Thymus (tissue), 11 donors: Measurements from ENCODE around the gene BHLHE23. TPM values are rescaled to one million over a fixed set of nuclear protein-coding genes. Genes with fewer than 3 reads are reported as not detected.
A peak's percentile ranks its signal among the peaks of the same experiment; 100 is the strongest.

Source experiments
- DNase-seq, 9 donors: peaks; one replicate each; pipeline ENCODE4 v3.0.0-alpha.2; 2013; ENCODE audit warnings: low spot score in 9 of 9, low read depth in 6 of 9, missing footprints in 1 of 9
- H3K27ac ChIP-seq, 2 donors: one replicate each; pipeline ENCODE4 v1.5.1; 2013; ENCODE audit warnings: control low read depth in 1 of 2, low read depth in 1 of 2, low read length in 1 of 2, mild to moderate bottlenecking in 1 of 2, moderate library complexity in 1 of 2
- H3K27me3 ChIP-seq, 2 donors: one replicate each; pipeline ENCODE4 v1.5.1; 2013; ENCODE audit warnings: low read length in 1 of 2; ENCODE audit not compliant: control insufficient read depth in 2 of 2, insufficient read depth in 1 of 2
- H3K36me3 ChIP-seq, 2 donors: one replicate each; pipeline ENCODE4 v1.5.1; 2013; ENCODE audit warnings: low read length in 1 of 2, mild to moderate bottlenecking in 1 of 2, moderate library complexity in 1 of 2; ENCODE audit not compliant: control insufficient read depth in 2 of 2, insufficient read depth in 2 of 2
- H3K4me1 ChIP-seq, 2 donors: one replicate each; pipeline ENCODE4 v1.5.1; 2013; ENCODE audit warnings: low read length in 2 of 2; ENCODE audit not compliant: control insufficient read depth in 2 of 2, insufficient read depth in 2 of 2
- H3K4me3 ChIP-seq, 2 donors: one replicate each; pipeline ENCODE4 v1.5.1; 2013; ENCODE audit warnings: low read length in 2 of 2, control low read depth in 1 of 2, mild to moderate bottlenecking in 1 of 2
- H3K9me3 ChIP-seq, 2 donors: one replicate each; pipeline ENCODE4 v1.5.1; 2013; ENCODE audit warnings: low read length in 1 of 2, mild to moderate bottlenecking in 1 of 2; ENCODE audit not compliant: control insufficient read depth in 2 of 2, insufficient read depth in 1 of 2
- WGBS: extraction: QIAGEN DNeasy Blood & Tissue Kit; methylation state at CpG from one replicate; pipeline ENCODE4 v1.1.7; 2013; 5-methylcytosine and 5-hydroxymethylcytosine counted together
- polyA plus RNA-seq: library from polyadenylated mRNA; stranded (reverse); fragments of 200-250 nt; gene quantifications from one replicate; pipeline ENCODE4 v1.2.3, GENCODE V29; 2013
- total RNA-seq: library from RNA; stranded (reverse); fragments of 120-200 nt; gene quantifications from one replicate; pipeline ENCODE4 v1.2.4, GENCODE V29; 2013
- donor health status: healthy.

The BHLHE23 gene
- total and polyA plus RNA-seq, 2 donors, result 0.37 to 0.42 TPM

DNA sequence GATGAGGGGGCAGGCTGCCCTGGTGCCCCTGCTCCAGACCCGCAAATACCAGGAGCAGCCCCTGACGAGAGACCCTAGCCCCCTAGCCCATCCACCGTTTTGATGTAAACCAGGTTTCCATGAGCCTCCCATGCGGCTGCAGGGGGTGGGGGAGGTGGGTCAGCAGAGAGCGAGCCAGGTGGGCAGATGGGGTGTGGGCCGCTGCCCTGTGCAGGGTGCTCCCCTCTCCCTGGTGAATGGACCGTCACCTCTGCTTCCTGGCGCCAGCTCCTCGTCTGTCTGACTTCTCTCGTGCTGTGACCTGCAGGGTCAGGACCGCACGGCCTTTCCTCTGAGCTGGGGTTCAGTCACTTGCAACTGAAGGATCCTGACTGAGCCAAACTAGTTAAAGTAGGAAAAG lies 15.7 kb upstream of the BHLHE23 start:
- H3K4me1 ChIP-seq, result peaks cover 15 to 35% of the 10 kb centered on the region in 2 donors
- H3K4me3 ChIP-seq, result no peak overlapping the region
- peaks cover 0 to 6% of the 10 kb centered on the region in 2 donors for H3K36me3 ChIP-seq
- no peak for DNase-seq
- H3K27me3 ChIP-seq, result peaks cover 0 to 49% of the 10 kb centered on the region in 2 donors
- peaks cover 0 to 17% of the 10 kb centered on the region in 2 donors for H3K9me3 ChIP-seq
- 84% methylated on average over 12 of the region's 12 CpGs for WGBS
- H3K27ac ChIP-seq, result no peak overlapping the region

DNA sequence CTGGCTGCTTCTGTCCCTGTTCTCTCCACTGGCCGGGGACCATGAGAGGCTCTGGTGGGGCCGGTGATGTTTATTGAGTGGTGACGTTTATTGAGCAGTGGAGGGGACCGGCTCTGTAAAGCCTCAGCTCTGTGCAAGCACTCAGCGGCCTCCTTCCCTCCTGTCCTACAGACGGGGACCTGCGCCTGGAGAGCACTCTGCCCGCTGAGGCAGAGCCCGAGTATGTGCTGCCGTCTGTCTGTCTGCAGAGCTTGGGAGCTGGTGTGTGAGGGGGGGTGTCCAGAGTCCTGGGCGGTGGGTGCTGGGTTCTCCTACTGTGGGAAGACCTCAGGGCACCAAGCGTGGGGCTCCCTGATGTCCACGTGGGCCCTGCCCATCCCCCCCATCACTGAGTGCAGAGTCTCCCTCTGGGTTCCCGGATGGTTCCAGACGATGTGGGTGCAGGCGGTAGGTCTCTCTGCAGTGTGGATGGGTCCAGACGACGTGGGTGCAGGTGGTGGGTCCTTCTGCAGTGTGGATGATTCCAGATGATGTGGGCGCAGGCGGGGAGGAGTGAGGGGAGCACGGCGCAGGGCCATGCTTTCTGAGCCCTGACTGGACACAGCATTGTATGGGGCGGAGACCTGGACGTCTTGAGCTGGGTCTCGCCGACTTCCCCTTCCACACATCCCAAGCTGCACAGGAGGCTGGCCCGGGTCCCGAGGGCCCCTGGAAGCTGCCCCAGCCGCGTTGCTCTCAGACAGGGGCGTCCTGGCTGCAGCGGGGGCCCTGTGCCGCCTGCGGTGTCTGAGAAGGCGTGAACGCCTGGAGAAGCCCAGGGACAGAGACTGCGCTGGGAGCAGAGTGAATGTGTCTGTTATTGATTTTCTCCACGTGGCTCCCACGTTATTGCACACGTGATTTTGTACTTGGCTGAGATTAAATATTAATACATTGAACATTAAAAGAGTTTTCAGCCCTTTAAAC lies 14.9 kb upstream of the BHLHE23 start:
- H3K4me3 ChIP-seq, result no peak overlapping the region
- WGBS, result 91% methylated on average over 40 of the region's 40 CpGs

DNA sequence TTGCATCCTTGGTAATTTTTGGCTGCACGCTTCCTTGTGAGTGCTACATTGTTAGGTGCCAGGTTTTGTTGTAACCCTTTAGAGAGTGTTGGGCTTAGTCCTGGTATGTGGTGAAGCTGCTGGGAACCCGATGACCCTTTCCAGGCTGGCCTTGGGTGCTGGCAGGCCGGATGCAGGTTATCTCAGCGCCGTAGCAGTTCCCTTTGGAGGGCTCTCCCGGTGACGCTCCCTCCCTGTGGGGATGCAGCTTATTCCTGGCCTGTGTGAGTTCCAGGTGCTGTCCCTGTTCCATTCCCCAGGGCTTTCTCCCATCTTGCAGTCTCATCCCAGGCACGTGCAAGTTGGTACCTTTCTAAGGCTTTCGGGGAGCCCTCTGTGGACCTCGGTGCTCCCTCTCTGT lies 13.9 kb upstream of the BHLHE23 start:
- no peak for DNase-seq
- 93% methylated on average over 10 of the region's 10 CpGs for WGBS
- no peak overlapping the region for H3K27ac ChIP-seq
- peaks cover 0 to 8% of the 10 kb centered on the region in 2 donors for H3K36me3 ChIP-seq
- H3K4me1 ChIP-seq, result peaks cover 7 to 28% of the 10 kb centered on the region in 2 donors
- H3K27me3 ChIP-seq, result peaks cover 0 to 38% of the 10 kb centered on the region in 2 donors
- H3K9me3 ChIP-seq, result peaks cover 0 to 15% of the 10 kb centered on the region in 2 donors
- H3K4me3 ChIP-seq, result no peak overlapping the region

More for the DNA sequence above, 14.9 kb upstream of the BHLHE23 start:
- H3K27me3 ChIP-seq, result peaks cover 0 to 43% of the 10 kb centered on the region in 2 donors
- H3K4me1 ChIP-seq, result peaks cover 9 to 28% of the 10 kb centered on the region in 2 donors
- peaks cover 0 to 6% of the 10 kb centered on the region in 2 donors for H3K36me3 ChIP-seq
- no peak overlapping the region for H3K27ac ChIP-seq
- DNase-seq, result no peak
- H3K9me3 ChIP-seq, result peaks cover 0 to 19% of the 10 kb centered on the region in 2 donors

DNA sequence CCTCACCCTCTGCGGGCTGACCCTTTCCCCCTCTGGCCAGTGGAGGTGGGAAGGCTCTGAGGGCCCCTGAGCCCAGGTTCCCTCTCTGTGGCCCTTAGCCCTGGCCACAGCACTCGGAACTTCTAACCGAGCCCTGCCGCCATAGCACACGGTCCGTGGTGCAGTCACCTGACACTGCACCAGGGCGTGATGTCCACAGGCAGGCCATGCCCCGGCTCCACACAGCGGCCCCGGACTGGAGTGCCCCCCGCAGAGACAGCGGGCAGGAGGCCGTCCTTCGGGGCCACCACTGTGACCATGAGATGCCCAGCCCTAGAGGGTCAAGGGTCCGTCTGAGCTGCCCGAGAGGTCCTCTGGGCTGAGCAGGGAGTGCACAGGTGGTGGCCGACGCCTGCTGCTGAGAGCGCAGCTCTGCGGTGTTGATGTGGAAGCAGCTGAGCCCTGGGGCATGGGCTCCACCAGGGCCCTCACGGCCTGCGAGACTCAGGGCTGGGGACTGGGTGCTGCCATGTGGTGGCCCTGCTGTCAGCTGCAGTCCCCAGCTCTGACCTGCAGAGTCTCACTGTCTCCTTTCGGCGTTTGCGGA lies 11.2 kb upstream of the BHLHE23 start:
- H3K27ac ChIP-seq, result no peak overlapping the region
- peaks cover 0 to 12% of the 10 kb centered on the region in 2 donors for H3K36me3 ChIP-seq
- peaks cover 0 to 37% of the 10 kb centered on the region in 2 donors for H3K27me3 ChIP-seq
- peaks cover 11 to 37% of the 10 kb centered on the region in 2 donors for H3K4me1 ChIP-seq
- WGBS, result 96% methylated on average over 25 of the region's 25 CpGs
- no peak for DNase-seq
- peaks cover 0 to 16% of the 10 kb centered on the region in 2 donors for H3K9me3 ChIP-seq
- no peak overlapping the region for H3K4me3 ChIP-seq

DNA sequence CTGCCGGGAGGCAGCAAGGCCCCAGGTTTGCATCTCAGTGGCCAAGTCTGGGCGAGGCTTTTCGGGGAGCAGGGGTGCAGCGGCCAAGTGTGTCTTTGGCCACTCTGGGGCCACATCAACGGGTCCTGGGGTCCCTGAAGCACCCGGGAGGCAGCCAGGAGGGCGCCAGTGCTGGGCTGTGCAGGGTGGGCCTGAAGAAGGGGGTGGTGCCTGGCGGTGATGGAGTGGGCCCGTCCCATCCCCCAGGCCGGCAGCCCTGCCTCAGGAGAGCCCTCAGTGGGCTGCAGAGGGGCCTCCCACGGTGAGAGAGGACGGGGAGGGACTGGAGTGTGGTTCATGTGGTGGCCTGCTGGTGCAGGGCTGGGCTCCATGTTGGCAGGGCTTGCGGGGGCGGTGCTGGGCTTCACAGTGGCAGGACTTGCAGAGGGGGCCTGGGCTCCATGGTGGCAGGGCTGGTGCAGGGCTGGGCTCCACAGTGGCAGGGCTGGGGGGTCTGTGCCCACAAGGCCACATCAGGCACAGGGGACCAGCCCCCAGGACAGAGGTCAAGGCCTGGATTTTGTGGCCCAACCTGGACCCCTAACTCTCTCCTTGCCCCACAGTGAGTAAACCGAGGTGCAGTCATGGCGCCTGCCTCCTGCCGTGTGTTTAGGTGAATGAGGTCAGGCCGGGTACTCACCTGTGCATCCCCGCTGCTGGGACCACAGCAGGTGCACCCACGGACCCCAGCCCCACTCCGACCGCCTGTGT lies 10.5 kb upstream of the BHLHE23 start:
- H3K27me3 ChIP-seq, result peaks cover 0 to 36% of the 10 kb centered on the region in 2 donors
- no peak for DNase-seq

DNA sequence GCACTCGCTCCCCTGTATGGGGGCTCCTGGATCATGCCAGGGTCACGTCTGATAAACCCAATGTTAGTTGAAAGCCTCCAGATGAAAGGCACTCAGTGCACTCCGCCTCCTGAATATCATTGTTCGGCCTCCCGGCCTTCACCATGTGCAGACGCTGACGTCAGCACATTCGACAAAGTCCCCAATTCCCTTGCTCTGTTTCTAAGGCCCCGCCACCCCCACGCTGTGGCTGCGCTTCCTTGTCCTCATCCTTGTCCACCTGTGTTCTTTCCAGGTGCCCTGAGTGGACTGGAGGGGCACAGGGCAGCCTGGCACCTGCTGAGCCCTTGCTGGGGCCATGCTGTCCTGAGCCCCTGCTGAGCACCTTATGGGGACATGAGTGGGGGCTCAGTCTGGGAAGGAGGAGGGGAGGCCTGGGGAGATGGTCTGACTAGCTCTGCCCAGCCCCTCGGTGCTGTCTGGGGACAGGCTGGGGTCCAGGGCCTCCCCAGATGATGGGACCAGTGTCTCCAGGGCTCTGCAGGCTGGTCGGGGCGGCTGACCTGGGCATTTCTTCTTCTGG lies 9.8 kb upstream of the BHLHE23 start:
- Histone ChIP-seq H3K36me3 (peaks cover 4 to 9% of the 10 kb centered on the region in 2 donors), H3K27me3 (peaks cover 0 to 32% of the 10 kb centered on the region in 2 donors), H3K4me3 (no peak overlapping the region), H3K4me1 (peaks cover 11 to 41% of the 10 kb centered on the region in 2 donors), H3K9me3 (peaks cover 3 to 20% of the 10 kb centered on the region in 2 donors), H3K27ac (no peak overlapping the region)
- DNase-seq, result no peak
- 96% methylated on average over 14 of the region's 14 CpGs for WGBS

More for the DNA sequence above, 10.5 kb upstream of the BHLHE23 start:
- H3K27ac ChIP-seq, result no peak overlapping the region
- WGBS, result 88% methylated on average over 22 of the region's 22 CpGs
- H3K36me3 ChIP-seq, result peaks cover 4 to 10% of the 10 kb centered on the region in 2 donors
- H3K4me1 ChIP-seq, result peaks cover 11 to 38% of the 10 kb centered on the region in 2 donors
- no peak overlapping the region for H3K4me3 ChIP-seq
- peaks cover 3 to 20% of the 10 kb centered on the region in 2 donors for H3K9me3 ChIP-seq

DNA sequence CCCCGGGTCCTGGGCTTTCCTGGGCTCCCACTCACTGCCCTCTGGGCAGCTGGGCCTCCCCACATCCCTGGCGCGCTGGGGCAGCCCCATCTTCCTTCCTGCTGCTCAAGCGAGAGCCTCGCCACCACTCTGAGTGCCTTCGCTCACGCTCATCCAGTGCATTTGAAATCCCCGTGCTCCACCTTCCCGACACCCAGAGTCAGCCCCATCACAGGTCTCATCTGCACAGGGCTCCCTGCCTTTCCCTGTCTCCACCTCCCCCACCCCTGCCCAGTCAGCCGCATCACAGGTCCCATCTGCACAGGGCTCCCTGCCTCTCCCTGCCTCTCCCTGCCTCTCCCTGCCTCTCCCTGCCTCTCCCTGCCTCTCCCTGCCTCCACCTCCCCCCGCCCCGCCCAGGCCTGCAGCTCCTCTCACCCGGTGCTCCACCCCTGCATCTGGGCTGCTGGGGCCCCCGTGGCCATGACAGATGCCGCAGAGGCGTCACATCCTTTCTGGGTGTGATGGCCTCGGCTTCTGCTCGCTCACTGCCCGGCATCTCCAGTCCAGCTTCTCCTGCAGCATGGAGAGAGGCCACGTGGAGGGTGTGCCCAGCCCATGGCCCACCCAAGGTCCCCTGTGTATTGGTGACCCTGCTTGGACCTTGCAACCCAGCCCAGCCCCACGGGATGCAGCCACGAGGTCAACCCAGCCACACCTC lies 9.0 kb upstream of the BHLHE23 start:
- DNase-seq, result no peak
- WGBS, result 82% methylated on average over 21 of the region's 22 CpGs
- H3K27me3 ChIP-seq, result peaks cover 0 to 34% of the 10 kb centered on the region in 2 donors

DNA sequence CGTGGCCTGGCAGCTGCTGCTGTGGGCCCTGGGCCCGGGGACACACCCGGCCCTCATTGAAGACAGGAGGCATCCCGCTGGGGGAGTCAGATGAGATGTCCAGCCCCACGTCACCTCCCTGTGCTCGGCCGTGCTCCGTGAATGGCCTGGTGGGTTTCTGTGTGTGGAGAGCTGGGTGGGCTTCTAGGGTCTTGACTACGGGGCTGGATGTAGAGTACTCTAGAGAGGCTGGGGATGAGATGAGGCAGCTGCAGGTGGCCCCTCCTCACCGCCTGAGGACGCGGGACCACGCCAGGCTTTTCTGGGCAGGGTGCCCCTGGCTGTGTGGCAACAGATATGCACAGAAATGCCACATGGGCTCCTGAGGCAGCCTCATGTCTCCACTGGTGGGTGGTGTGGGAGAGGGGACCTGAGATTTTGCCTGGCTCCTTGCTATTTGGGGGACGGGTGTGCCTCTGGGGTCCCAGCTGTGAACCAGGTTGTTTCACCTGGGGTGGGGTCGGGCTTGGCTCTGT lies 8.4 kb upstream of the BHLHE23 start:
- peaks cover 0 to 38% of the 10 kb centered on the region in 2 donors for H3K27me3 ChIP-seq
- H3K27ac ChIP-seq, result peak overlapping the region in 1 of 2 donors; percentile 37
- H3K4me1 ChIP-seq, result peaks cover 14 to 52% of the 10 kb centered on the region in 2 donors
- no peak for DNase-seq
- H3K9me3 ChIP-seq, result peaks cover 5 to 30% of the 10 kb centered on the region in 2 donors
- peaks cover 4 to 9% of the 10 kb centered on the region in 2 donors for H3K36me3 ChIP-seq
- 62% methylated on average over 15 of the region's 15 CpGs for WGBS
- peak overlapping the region in 1 of 2 donors; percentile 16 for H3K4me3 ChIP-seq

More for the DNA sequence above, 9.0 kb upstream of the BHLHE23 start:
- peaks cover 14 to 48% of the 10 kb centered on the region in 2 donors for H3K4me1 ChIP-seq
- no peak overlapping the region for H3K4me3 ChIP-seq
- H3K27ac ChIP-seq, result no peak overlapping the region
- H3K36me3 ChIP-seq, result peaks cover 4 to 9% of the 10 kb centered on the region in 2 donors
- peaks cover 5 to 24% of the 10 kb centered on the region in 2 donors for H3K9me3 ChIP-seq
